Fibroblast of lung (primary cell): ENCODE data around the gene SERPINI1. TPM values are rescaled to one million over a fixed set of nuclear protein-coding genes. Genes with fewer than 3 reads are reported as not detected.

Experiments
- DNase-seq, 2 donors: peaks; one replicate each; pipeline versions ENCODE4 v3.0.0 to v3.0.0-alpha.2; 2010; ENCODE audit warnings: low read depth in 2 of 2
- H2AFZ ChIP-seq: 2 replicates; pipeline ENCODE4 v1.5.1; 2012; ENCODE audit warnings: low read length, control low read depth, inconsistent platforms
- H3K27ac ChIP-seq: 2 replicates; pipeline ENCODE4 v1.5.1; 2011; ENCODE audit warnings: low read length, control low read depth; ENCODE audit not compliant: insufficient read depth
- H3K27me3 ChIP-seq: 2 replicates; pipeline ENCODE4 v1.5.1; 2011; ENCODE audit warnings: mild to moderate bottlenecking, low read length; ENCODE audit not compliant: control insufficient read depth, insufficient read depth
- H3K36me3 ChIP-seq: 2 replicates; pipeline ENCODE4 v1.5.1; 2011; ENCODE audit warnings: low read length; ENCODE audit not compliant: control insufficient read depth, insufficient read depth
- H3K4me1 ChIP-seq: 2 replicates; pipeline ENCODE4 v1.5.1; 2011; ENCODE audit warnings: low read length; ENCODE audit not compliant: control insufficient read depth, insufficient read depth; ENCODE audit errors: extremely low read depth
- H3K4me2 ChIP-seq: 2 replicates; pipeline ENCODE4 v1.5.1; 2011; ENCODE audit warnings: low read length, control low read depth; ENCODE audit not compliant: insufficient read depth; ENCODE audit errors: extremely low read depth
- H3K4me3 ChIP-seq, 4 experiments: fragments of 200-600 bp in 1 of 4; sonication (generic) in 1 of 4; replicated peaks in 1 of 4; 2 replicates each; pipeline ENCODE4 v1.5.1; 2011 to 2016; ENCODE audit warnings: low read length in 4 of 4, low read depth in 3 of 4, mild to moderate bottlenecking in 3 of 4, control low read depth in 2 of 4, inconsistent platforms in 1 of 4, mixed read lengths in 1 of 4; ENCODE audit not compliant: insufficient read depth in 1 of 4; ENCODE audit errors: control extremely low read depth in 1 of 4
- H3K79me2 ChIP-seq: 2 replicates; pipeline ENCODE4 v1.5.1; 2012; ENCODE audit warnings: mild to moderate bottlenecking, low read length, inconsistent platforms; ENCODE audit not compliant: control insufficient read depth, insufficient read depth
- H3K9ac ChIP-seq: 2 replicates; pipeline ENCODE4 v1.5.1; 2011; ENCODE audit warnings: mild to moderate bottlenecking, low read length, control low read depth; ENCODE audit not compliant: insufficient read depth
- H3K9me3 ChIP-seq: 2 replicates; pipeline ENCODE4 v1.5.1; 2012; ENCODE audit warnings: low read depth, low read length; ENCODE audit not compliant: control insufficient read depth, insufficient read depth
- H4K20me1 ChIP-seq: 2 replicates; pipeline ENCODE4 v1.5.1; 2011; ENCODE audit warnings: low read length; ENCODE audit not compliant: control insufficient read depth, insufficient read depth; ENCODE audit errors: extremely low read depth
- EZH2 ChIP-seq: IDR thresholded peaks from 2 replicates; pipeline ENCODE4 v1.5.1; 2012; ENCODE audit warnings: low read length, control low read depth, mild to moderate bottlenecking; ENCODE audit errors: missing control alignments
- polyA plus RNA-seq, 2 donors: library from polyadenylated mRNA; depleted of rRNA in 1 of 2; stranded (reverse) in 1 of 2; unstranded in 1 of 2; fragments of >200 nt; gene quantifications; 2 replicates each; pipeline ENCODE4 v1.2.1, GENCODE V29; 2011 to 2012; ENCODE audit warnings: missing spikeins in 1 of 2
- total RNA-seq: library from RNA; depleted of rRNA; stranded (reverse); fragments of >200 nt; gene quantifications from 2 replicates; pipeline ENCODE4 v1.2.1, GENCODE V29; 2014
- TF ChIP-seq, protein P1 (sequence below), 2 donors: IDR thresholded peaks in 1 of 2; conservative IDR thresholded peaks in 1 of 2; 1 replicate in 1 of 2; 2 replicates in 1 of 2; pipeline ENCODE4 v1.5.1; 2011 to 2012; ENCODE audit warnings: low read length in 2 of 2, control low read depth in 1 of 2, inconsistent platforms in 1 of 2, low read depth in 1 of 2, mild to moderate bottlenecking in 1 of 2

The SERPINI1 gene
- total and polyA plus RNA-seq, 2 donors (not counting 1 experiment from before 2014, with no cell fraction given), result 3.0 to 5.8 TPM

DNA sequence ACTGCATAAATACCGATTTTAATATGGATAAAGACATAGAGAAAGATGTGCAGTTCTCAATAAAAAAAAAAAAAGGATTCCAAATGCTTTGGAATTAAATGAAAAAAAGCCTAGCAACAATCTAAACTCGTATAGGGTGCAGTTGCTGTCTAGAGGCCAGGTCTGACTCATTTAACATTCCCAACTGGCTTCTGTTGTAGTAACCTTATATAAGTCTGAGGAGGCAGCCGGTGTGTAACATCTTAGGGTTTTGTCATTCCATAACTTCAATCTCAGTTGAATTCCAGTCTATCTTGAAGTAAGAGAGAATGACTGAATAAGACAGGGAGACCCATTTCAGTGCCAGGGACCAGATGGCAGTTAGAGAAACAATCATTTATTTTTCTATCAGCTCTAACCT is 7.3 kb upstream of the SERPINI1 start:
- TF ChIP-seq, protein P1, sequence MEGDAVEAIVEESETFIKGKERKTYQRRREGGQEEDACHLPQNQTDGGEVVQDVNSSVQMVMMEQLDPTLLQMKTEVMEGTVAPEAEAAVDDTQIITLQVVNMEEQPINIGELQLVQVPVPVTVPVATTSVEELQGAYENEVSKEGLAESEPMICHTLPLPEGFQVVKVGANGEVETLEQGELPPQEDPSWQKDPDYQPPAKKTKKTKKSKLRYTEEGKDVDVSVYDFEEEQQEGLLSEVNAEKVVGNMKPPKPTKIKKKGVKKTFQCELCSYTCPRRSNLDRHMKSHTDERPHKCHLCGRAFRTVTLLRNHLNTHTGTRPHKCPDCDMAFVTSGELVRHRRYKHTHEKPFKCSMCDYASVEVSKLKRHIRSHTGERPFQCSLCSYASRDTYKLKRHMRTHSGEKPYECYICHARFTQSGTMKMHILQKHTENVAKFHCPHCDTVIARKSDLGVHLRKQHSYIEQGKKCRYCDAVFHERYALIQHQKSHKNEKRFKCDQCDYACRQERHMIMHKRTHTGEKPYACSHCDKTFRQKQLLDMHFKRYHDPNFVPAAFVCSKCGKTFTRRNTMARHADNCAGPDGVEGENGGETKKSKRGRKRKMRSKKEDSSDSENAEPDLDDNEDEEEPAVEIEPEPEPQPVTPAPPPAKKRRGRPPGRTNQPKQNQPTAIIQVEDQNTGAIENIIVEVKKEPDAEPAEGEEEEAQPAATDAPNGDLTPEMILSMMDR (conservative IDR thresholded peaks at IDR 0.05 in 1 of 2, IDR thresholded peaks at IDR 0.05 in 1 of 2; ENCODE audit: low read depth in 1 of 2, low read length in 2 of 2), result no peak
- TF ChIP-seq EZH2, result no peak
- no peaks in the 10 kb centered on the region for H3K36me3 ChIP-seq
- H3K9ac ChIP-seq, result no peak overlapping the region
- H4K20me1 ChIP-seq, result peaks cover 1% of the 10 kb centered on the region
- peak; percentile 49 to 82 for DNase-seq
- no peaks in the 10 kb centered on the region for H3K27me3 ChIP-seq
- H2AFZ ChIP-seq, result no peak overlapping the region
- H3K4me1 ChIP-seq, result no peaks in the 10 kb centered on the region
- no peak overlapping the region for H3K4me2 ChIP-seq
- H3K4me3 ChIP-seq, result no peak overlapping the region
- H3K79me2 ChIP-seq, result peaks cover 87% of the 10 kb centered on the region
- no peak overlapping the region for H3K27ac ChIP-seq
- H3K9me3 ChIP-seq, result no peaks in the 10 kb centered on the region

DNA sequence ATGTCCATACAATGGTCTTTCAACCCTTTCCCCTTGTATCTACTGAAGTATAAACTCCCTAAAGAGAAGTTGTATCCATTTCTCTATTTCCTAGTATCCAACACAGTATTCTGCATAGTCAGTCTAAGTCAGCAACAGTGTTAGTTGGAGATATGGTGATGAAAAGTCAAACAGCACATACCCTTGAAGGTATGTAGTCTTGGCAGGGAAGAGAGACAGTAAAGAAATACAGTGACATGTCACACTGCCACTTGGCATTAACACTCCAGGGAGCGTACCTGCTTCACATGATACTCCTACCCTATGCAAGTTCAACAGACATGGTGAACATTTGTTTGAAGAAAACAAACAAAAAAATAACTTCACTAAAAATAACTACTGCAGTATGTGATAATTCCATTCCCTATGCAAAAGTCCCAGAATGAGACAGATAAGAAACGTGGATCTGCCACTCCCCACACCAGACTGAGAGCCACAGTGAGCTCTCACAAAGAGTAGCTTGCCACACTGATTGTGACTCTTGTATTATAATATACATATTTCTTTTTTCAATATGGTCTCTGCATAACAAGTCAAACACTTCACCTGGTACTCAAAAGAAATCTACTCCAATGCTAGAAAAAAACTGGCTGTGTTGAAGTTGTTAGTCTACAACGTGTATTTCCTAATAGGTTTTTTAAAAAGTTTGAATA is 6.7 kb upstream of the SERPINI1 start:
- Histone ChIP-seq H2AFZ (no peak overlapping the region), H3K4me3 (no peak overlapping the region), H3K9me3 (no peaks in the 10 kb centered on the region), H3K27ac (no peak overlapping the region), H3K4me2 (no peak overlapping the region), H3K27me3 (no peaks in the 10 kb centered on the region), H3K36me3 (no peaks in the 10 kb centered on the region), H3K9ac (no peak overlapping the region), H3K4me1 (peaks cover 2% of the 10 kb centered on the region), H4K20me1 (peaks cover 1% of the 10 kb centered on the region), H3K79me2 (peaks cover 88% of the 10 kb centered on the region)
- TF ChIP-seq, protein P1 (conservative IDR thresholded peaks at IDR 0.05 in 1 of 2, IDR thresholded peaks at IDR 0.05 in 1 of 2; ENCODE audit: low read depth in 1 of 2, low read length in 2 of 2), result no peak
- no peak for TF ChIP-seq EZH2
- DNase-seq, result no peak

DNA sequence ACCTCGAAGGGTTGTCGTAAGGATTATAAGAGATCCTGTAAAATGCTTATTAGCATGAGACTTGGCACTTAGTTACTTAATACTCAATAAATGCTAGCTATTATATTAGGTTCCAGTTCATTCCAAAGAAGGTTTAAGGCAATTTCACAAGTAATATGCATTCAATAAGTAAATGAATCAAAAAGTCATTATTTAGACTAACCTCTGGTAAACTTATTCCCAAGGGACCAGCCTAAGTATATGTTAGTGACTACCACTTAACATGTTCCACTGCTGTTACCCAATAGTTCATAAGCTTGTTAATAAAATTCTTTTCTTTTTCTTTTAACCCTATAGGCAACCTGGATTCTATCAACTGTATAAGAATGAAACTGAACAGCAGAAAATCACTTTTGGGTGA is 5.9 kb upstream of the SERPINI1 start:
- no peak overlapping the region for H2AFZ ChIP-seq
- peaks cover 1% of the 10 kb centered on the region for H4K20me1 ChIP-seq
- H3K27ac ChIP-seq, result no peak overlapping the region
- no peak overlapping the region for H3K4me3 ChIP-seq
- no peak overlapping the region for H3K9ac ChIP-seq
- no peaks in the 10 kb centered on the region for H3K9me3 ChIP-seq
- peak in 1 of 2 donors; percentile 36 for DNase-seq
- no peaks in the 10 kb centered on the region for H3K27me3 ChIP-seq
- peaks cover 2% of the 10 kb centered on the region for H3K4me1 ChIP-seq
- peaks cover 90% of the 10 kb centered on the region for H3K79me2 ChIP-seq
- H3K36me3 ChIP-seq, result no peaks in the 10 kb centered on the region
- no peak overlapping the region for H3K4me2 ChIP-seq
- TF ChIP-seq EZH2, result no peak
- TF ChIP-seq, protein P1 (conservative IDR thresholded peaks at IDR 0.05 in 1 of 2, IDR thresholded peaks at IDR 0.05 in 1 of 2; ENCODE audit: low read depth in 1 of 2, low read length in 2 of 2), result no peak
